CD4-positive, alpha-beta T cell (primary cell): ENCODE data around the gene IQSEC1. TPM values are rescaled to one million over a fixed set of nuclear protein-coding genes. Genes with fewer than 3 reads are reported as not detected.

Experiments used
- ATAC-seq: fragments of 200-7000 bp; cut with Tn5 transposase; one replicate; pipeline ENCODE4 v1.10.0; 2022; ENCODE audit warnings: mild to moderate bottlenecking; ENCODE audit not compliant: poor library complexity
- CTCF ChIA-PET: fragments of 350-600 bp; sonication (Branson Sonifier 250); formaldehyde crosslinking; loops from one replicate; lab custom pipeline; 2021; ENCODE audit warnings: antibody characterized with exemption, inconsistent platforms; lab: Charles Lee
- POLR2A ChIA-PET: fragments of 350-600 bp; sonication (Branson Sonifier 250); formaldehyde crosslinking; loops from one replicate; lab custom pipeline; 2021; ENCODE audit warnings: antibody characterized with exemption, inconsistent platforms; lab: Charles Lee
- DNase-seq, 14 experiments: peaks; one replicate each; pipeline ENCODE4 v3.0.0-alpha.2; 2013 to 2020; ENCODE audit warnings: mixed read lengths in 2 of 14
- H3K27ac ChIP-seq, 2 donors: one replicate each; pipeline versions ENCODE4 v1.5.1 to v1.7.0; 2013; ENCODE audit warnings: low read length in 2 of 2, low read depth in 1 of 2, mild to moderate bottlenecking in 1 of 2
- H3K27me3 ChIP-seq, 2 experiments: 1 replicate in 1 of 2; 2 replicates in 1 of 2; pipeline versions ENCODE4 v1.6.1 to v1.7.0; 2013; ENCODE audit warnings: low read length in 2 of 2, control low read depth in 1 of 2, mild to moderate bottlenecking in 1 of 2, moderate library complexity in 1 of 2; ENCODE audit not compliant: insufficient read depth in 2 of 2, control insufficient read depth in 1 of 2
- H3K36me3 ChIP-seq: one replicate; pipeline ENCODE4 v1.6.1; 2013; ENCODE audit warnings: low read length, control low read depth; ENCODE audit not compliant: insufficient read depth
- H3K4me1 ChIP-seq: one replicate; pipeline ENCODE4 v1.6.1; 2013; ENCODE audit warnings: low read length, control low read depth; ENCODE audit not compliant: insufficient read depth
- H3K4me3 ChIP-seq: one replicate; pipeline ENCODE4 v1.5.1; 2013; ENCODE audit warnings: mild to moderate bottlenecking, low read length, moderate library complexity
- H3K9me3 ChIP-seq, 2 experiments: 1 replicate in 1 of 2; 2 replicates in 1 of 2; pipeline versions ENCODE4 v1.6.1 to v1.7.0; 2013; ENCODE audit warnings: low read length in 2 of 2, mild to moderate bottlenecking in 2 of 2, control low read depth in 1 of 2, moderate library complexity in 1 of 2; ENCODE audit not compliant: control insufficient read depth in 1 of 2, insufficient read depth in 1 of 2
- H3K27ac Mint-ChIP-seq: one replicate; pipeline ENCODE4 v1.8.0; 2020; ENCODE audit warnings: mixed read lengths
- H3K27me3 Mint-ChIP-seq: one replicate; pipeline ENCODE4 v1.8.0; 2021; ENCODE audit warnings: mixed read lengths
- H3K36me3 Mint-ChIP-seq: one replicate; pipeline ENCODE4 v1.8.0; 2021; ENCODE audit warnings: low read depth, mixed read lengths
- H3K4me1 Mint-ChIP-seq: one replicate; pipeline ENCODE4 v1.8.0; 2021; ENCODE audit warnings: low read depth, mixed read lengths
- H3K4me3 Mint-ChIP-seq: one replicate; pipeline ENCODE4 v1.8.0; 2020; ENCODE audit warnings: mild to moderate bottlenecking, mixed read lengths
- H3K9me3 Mint-ChIP-seq: one replicate; pipeline ENCODE4 v1.8.0; 2020; ENCODE audit warnings: mixed read lengths
- intact Hi-C, 2 experiments: fragments of 100-400 bp; cut with DNase I in 1 of 2; cut with micrococcal nuclease in 1 of 2; formaldehyde crosslinking; loops; one replicate each; pipeline versions ENCODE4 v1.15.1 to v1.9.0; 2023 to 2025; cut with DNase I, micrococcal nuclease
- total RNA-seq, 174 experiments: library from RNA in 2 of 174; stranded (reverse) in 2 of 174; gene quantifications; one replicate each; pipeline ENCODE4 v1.2.3 and lab custom pipeline; 2021 to 2026
- TF ChIP-seq, protein P1 (sequence below): fragments of 200-600 bp; IDR thresholded peaks from one replicate; pipeline ENCODE4 v1.8.0; 2022; ENCODE audit warnings: antibody characterized with exemption, mild to moderate bottlenecking

IQSEC1 gene
- total RNA-seq, 2 experiments from 2014 or later, result 102 to 108 TPM

DNA sequence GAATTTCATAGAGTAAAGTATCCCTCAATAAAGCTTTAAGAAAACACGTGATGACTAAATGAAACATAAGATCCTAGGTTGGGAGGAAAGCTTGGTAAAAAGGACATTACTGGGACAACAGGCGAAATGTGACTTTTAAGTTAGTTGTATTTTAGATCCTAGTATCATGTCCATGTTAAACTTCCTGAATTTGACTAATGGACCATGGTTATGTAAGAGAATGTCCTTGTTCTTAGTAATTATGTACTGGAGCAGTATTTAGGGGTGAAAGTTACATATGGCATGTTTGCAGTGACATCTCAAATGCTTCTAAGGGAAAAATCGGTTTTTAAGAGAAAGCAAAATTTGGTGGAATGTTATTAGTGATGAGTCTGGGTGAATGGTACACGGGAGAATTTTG lies 69.6 kb downstream of the IQSEC1 start:
- Mint-ChIP-seq H3K36me3 (peaks cover 72% of the 10 kb centered on the region), H3K4me1 (peaks cover 90% of the 10 kb centered on the region), H3K4me3 (peak overlapping the region; percentile 7), H3K9me3 (no peaks in the 10 kb centered on the region), H3K27ac (peak overlapping the region; percentile 74), H3K27me3 (no peaks in the 10 kb centered on the region)
- H3K36me3 ChIP-seq, result peaks cover 56% of the 10 kb centered on the region
- ChIA-PET POLR2A (interaction anchor here (1.4 to 2.2 kb wide), 4 partner anchors 9 to 37 kb away, joined by 3 to 6 read pairs (median 4); no protein-coding TSS in a partner anchor), CTCF (interaction anchor here (0.6 to 5.7 kb wide), 2 partner anchors 8 to 29 kb away, joined by 3 to 42 read pairs; no protein-coding TSS in a partner anchor)
- DNase-seq (no peak), ATAC-seq (no peak)
- TF ChIP-seq, protein P1, sequence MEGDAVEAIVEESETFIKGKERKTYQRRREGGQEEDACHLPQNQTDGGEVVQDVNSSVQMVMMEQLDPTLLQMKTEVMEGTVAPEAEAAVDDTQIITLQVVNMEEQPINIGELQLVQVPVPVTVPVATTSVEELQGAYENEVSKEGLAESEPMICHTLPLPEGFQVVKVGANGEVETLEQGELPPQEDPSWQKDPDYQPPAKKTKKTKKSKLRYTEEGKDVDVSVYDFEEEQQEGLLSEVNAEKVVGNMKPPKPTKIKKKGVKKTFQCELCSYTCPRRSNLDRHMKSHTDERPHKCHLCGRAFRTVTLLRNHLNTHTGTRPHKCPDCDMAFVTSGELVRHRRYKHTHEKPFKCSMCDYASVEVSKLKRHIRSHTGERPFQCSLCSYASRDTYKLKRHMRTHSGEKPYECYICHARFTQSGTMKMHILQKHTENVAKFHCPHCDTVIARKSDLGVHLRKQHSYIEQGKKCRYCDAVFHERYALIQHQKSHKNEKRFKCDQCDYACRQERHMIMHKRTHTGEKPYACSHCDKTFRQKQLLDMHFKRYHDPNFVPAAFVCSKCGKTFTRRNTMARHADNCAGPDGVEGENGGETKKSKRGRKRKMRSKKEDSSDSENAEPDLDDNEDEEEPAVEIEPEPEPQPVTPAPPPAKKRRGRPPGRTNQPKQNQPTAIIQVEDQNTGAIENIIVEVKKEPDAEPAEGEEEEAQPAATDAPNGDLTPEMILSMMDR, result no peak
- no peaks in the 10 kb centered on the region for H3K9me3 ChIP-seq
- H3K27ac ChIP-seq, result no peak overlapping the region
- H3K4me3 ChIP-seq, result no peak overlapping the region
- H3K27me3 ChIP-seq, result no peaks in the 10 kb centered on the region
- H3K4me1 ChIP-seq, result peaks cover 86% of the 10 kb centered on the region
- intact Hi-C loops, result loop anchor here in 1 of 2 experiments (10.0 kb wide), 1 partner anchor 519 kb away; the partner anchor contains the start of gene TSEN2

DNA sequence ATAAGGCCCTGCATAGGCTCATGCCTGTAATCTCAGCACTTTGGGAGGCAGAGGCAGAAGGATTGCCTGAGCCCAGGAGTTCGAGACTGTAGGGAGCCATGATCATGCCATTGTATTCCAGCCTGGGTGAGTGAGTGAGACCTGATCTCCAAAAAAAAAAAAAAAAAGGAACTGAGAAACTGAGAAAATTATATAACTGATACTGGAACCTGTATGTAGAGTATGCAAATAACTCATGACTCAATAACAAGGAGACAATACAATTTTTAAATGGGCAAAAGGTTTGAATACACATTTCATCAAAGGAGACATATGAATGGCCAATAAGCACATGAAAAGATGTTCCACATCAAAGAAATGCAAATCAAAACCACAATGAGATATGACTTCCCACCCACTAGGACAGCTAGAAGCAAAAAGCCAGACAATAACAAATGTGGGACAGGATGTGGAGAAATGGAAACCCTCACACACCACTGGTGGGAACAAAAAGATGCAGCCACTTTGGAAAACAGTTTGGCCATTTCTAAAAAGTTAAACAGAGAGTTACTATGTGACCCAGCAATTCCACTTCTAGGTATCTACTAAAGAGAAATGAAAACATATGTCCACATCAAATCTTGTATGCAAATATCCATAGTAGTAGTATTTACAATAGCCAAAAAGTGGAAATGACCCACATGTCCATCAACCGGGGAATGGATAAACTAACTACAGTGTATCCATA lies 70.7 kb downstream of the IQSEC1 start:
- peaks cover 58% of the 10 kb centered on the region for H3K36me3 ChIP-seq
- H3K4me3 ChIP-seq, result no peak overlapping the region
- H3K27me3 ChIP-seq, result no peaks in the 10 kb centered on the region
- H3K9me3 ChIP-seq, result no peaks in the 10 kb centered on the region
- ChIA-PET CTCF (interaction anchor here (5.7 kb wide), 1 partner anchor 7 kb away, joined by 42 read pairs; no protein-coding TSS in a partner anchor), POLR2A (no interaction called here)
- peak in 4 of 14 experiments; percentile 3 to 75 (median 66) for DNase-seq
- TF ChIP-seq, protein P1, result no peak
- H3K4me1 ChIP-seq, result peaks cover 77% of the 10 kb centered on the region
- H3K4me1 Mint-ChIP-seq, result peaks cover 90% of the 10 kb centered on the region
- H3K27ac Mint-ChIP-seq, result peak overlapping the region; percentile 74
- peak overlapping the region; percentile 34 for H3K4me3 Mint-ChIP-seq
- ATAC-seq, result peak; percentile 73
- peak overlapping the region in 1 of 2 donors; percentile 23 for H3K27ac ChIP-seq
- peaks cover 77% of the 10 kb centered on the region for H3K36me3 Mint-ChIP-seq
- intact Hi-C loops, result loop anchor here (1.0 to 10.0 kb wide), 2 partner anchors 9 to 518 kb away; partner anchors contain the start of gene TSEN2 (in 1 of the 2)
- no peaks in the 10 kb centered on the region for H3K27me3 Mint-ChIP-seq
- no peaks in the 10 kb centered on the region for H3K9me3 Mint-ChIP-seq

DNA sequence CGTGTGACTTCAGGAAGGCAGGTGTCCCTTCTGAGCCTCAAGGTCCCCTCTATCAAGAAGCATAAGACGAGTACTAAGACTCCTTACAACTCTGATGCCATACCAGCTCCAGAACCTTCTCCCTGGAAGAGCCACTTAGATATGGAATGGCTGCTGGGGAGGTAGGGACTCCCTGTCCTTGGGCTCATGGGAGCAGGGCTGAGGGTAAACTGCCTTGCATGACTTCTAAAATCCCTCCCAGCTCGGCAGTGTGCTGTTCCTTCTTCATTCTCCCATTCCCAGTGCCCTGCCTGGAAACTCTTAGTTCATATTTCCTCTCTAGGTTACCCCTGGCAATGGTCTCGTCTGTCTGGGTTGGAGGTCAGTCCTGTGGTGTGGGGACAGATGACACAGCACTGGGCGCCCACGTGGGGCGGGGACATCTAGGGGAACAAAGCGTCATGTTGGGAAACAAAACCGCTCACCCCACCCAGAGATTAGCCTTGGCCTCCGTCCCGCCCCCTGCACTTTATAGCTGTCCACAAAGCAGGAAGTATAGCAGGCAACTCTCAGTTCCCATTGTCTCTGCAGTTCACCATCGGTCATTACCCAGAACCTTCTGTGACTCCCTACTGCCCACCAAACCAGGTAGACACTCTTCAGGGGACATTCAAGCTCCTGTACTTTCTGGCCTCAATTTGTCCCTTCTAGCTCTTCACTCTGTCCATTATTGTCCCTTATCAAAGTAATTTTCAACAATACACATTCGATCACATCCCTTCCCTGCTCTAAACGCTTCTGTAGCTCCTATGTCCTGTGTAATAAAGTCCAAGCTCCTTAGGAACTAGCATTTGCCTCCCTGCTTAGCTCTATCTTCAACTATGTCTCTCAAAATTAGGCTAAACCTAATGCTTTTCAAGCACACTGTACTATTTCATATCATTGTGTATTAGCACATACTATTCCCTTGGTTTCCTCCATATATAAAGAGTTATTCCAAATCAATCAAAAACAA lies 73.8 kb downstream of the IQSEC1 start:
- H3K36me3 Mint-ChIP-seq, result peaks cover 89% of the 10 kb centered on the region
- ATAC-seq (no peak), DNase-seq (peak in 4 of 14 experiments; percentile 3 to 77 (median 61))
- intact Hi-C loops, result loop anchor here in 1 of 2 experiments (5.0 to 10.0 kb wide), 3 partner anchors 73 to 515 kb away; partner anchors contain the start of genes IQSEC1 and TSEN2
- Histone ChIP-seq H3K27ac (peak overlapping the region in 1 of 2 donors; percentile 10), H3K9me3 (no peaks in the 10 kb centered on the region), H3K36me3 (peaks cover 46% of the 10 kb centered on the region), H3K4me1 (peaks cover 60% of the 10 kb centered on the region), H3K4me3 (no peak overlapping the region), H3K27me3 (no peaks in the 10 kb centered on the region)
- H3K27ac Mint-ChIP-seq, result peak overlapping the region; percentile 35
- POLR2A ChIA-PET, result interaction anchor here (1.2 to 4.6 kb wide), 3 partner anchors 11 to 16 kb away, joined by 3 to 28 read pairs (median 4); no protein-coding TSS in a partner anchor
- H3K9me3 Mint-ChIP-seq, result no peaks in the 10 kb centered on the region
- TF ChIP-seq, protein P1, result no peak
- CTCF ChIA-PET, result no interaction called here
- peaks cover 89% of the 10 kb centered on the region for H3K4me1 Mint-ChIP-seq
- H3K27me3 Mint-ChIP-seq, result no peaks in the 10 kb centered on the region
- no peak overlapping the region for H3K4me3 Mint-ChIP-seq
